ENCODE results near the gene SELE. TPM values are rescaled to one million over a fixed set of nuclear protein-coding genes. Genes with fewer than 3 reads are reported as not detected.

The SELE gene
- total and polyA plus RNA-seq, 9 of the 15 experiments (the other 6 are each of a cell fraction or from before 2014, with no cell fraction given) = 0.08 TPM; not detected in 8

GRCh38 chr1:169727307-169727706, 6.6 kb downstream of the SELE start:
- intact Hi-C loops (cut with micrococcal nuclease) = no loop called here
- Histone ChIP-seq H3K9me1 (ENCODE audit: control insufficient read depth, insufficient read depth, low read length) (no peaks in the 10 kb centered on the region), H3K4me2 (ENCODE audit: insufficient read depth, low read length) (no peak overlapping the region), H3K4me1 (replicated peaks in 1 of 2; ENCODE audit: control insufficient read depth in 2 of 2, insufficient read depth in 2 of 2, low read length in 2 of 2) (no peaks in the 10 kb centered on the region), H4K20me1 (replicated peaks; ENCODE audit: control insufficient read depth, insufficient read depth, low read length) (no peaks in the 10 kb centered on the region), H3K27me3 (ENCODE audit: control insufficient read depth in 2 of 2, insufficient read depth in 2 of 2, low read length in 2 of 2) (peaks cover 2 to 8% of the 10 kb centered on the region in 2 experiments; a peak in 3 of 5 replicates), H3K4me3 (no peak overlapping the region), H3K79me2 (ENCODE audit: control insufficient read depth, insufficient read depth, low read length) (no peaks in the 10 kb centered on the region), H3K27ac (ENCODE audit: extremely low read depth, low read depth, low read length) (no peak overlapping the region), H2AFZ (ENCODE audit: low read depth, low read length) (no peak overlapping the region), H3K9me3 (replicated peaks; ENCODE audit: control insufficient read depth, insufficient read depth, low read depth, low read length) (no peaks in the 10 kb centered on the region), H3K9ac (ENCODE audit: insufficient read depth in 1 of 2, low read depth in 2 of 2, low read length in 2 of 2) (no peak overlapping the region), H3K36me3 (ENCODE audit: control insufficient read depth, insufficient read depth, low read length) (no peaks in the 10 kb centered on the region)
- BruUV-seq (replicated peaks) = no TSS peak
- no peak for FAIRE-seq
- in situ Hi-C loops (cut with MboI) = no loop called here
- DNase-seq (ENCODE audit: extremely low read depth in 1 of 4, low spot score in 3 of 4) = no peak
- ATAC-seq = no peak
- ChIA-PET CTCF (ENCODE audit: low intra/inter-chr PET ratio) (no interaction called here), POLR2A (interaction anchor here (0.9 kb wide), 1 partner anchor 359 kb away, joined by 3 read pairs; the partner anchor contains the start of genes BLZF1 and NME7)
- 3% methylated on average over 6 of the region's 6 CpGs for WGBS (ENCODE audit: insufficient coverage, low coverage, missing lambda C conversion rate)
- TF ChIP-seq ZNF347 (CRISPR knock-in tag; IDR thresholded peaks at IDR 0.05; ENCODE audit: low read depth) = no peak
- no peak for TF ChIP-seq SFPQ (IDR thresholded peaks at IDR 0.05; ENCODE audit: low read depth, low read length)
- no peak for TF ChIP-seq ZFP36 (IDR thresholded peaks at IDR 0.05; ENCODE audit: low read depth, low read length, partially characterized antibody)
- no peak for TF ChIP-seq CBFA2T2 (conservative IDR thresholded peaks at IDR 0.05)
- no peak for TF ChIP-seq MTA2 (IDR thresholded peaks at IDR 0.05; ENCODE audit: low read depth)
- TF ChIP-seq ZSCAN32 (CRISPR knock-in tag; IDR thresholded peaks at IDR 0.05) = no peak

All from K562 (cell line).